Measurements from ENCODE around the gene INSC. TPM values are rescaled to one million over a fixed set of nuclear protein-coding genes. Genes with fewer than 3 reads are reported as not detected.

The INSC gene
- polyA plus RNA-seq, 1 donor from 2014 or later: 0.12 TPM

- no peaks in the 10 kb centered on the region for H3F3A ChIP-seq (ENCODE audit: insufficient read depth, low read length, poor library complexity, severe bottlenecking)
- H3K4me3 ChIP-seq (ENCODE audit: low read length): no peak overlapping the region
- no peaks in the 10 kb centered on the region for H3K9me3 ChIP-seq (ENCODE audit: low read length)
- TF ChIP-seq EZH2 (IDR thresholded peaks at IDR 0.05; ENCODE audit: borderline replicate concordance, insufficient read depth, low read length, poor library complexity, severe bottlenecking): no peak
- TF ChIP-seq SMC3 (conservative IDR thresholded peaks at IDR 0.05; ENCODE audit: poor library complexity): no peak
- TF ChIP-seq POLR2AphosphoS5 (IDR thresholded peaks at IDR 0.05): no peak
- TF ChIP-seq MXI1 (conservative IDR thresholded peaks at IDR 0.05; ENCODE audit: poor library complexity, severe bottlenecking): no peak
- no peak for TF ChIP-seq RAD21 (conservative IDR thresholded peaks at IDR 0.05)
- TF ChIP-seq CTCF (IDR thresholded peaks at IDR 0.05; ENCODE audit: poor library complexity, severe bottlenecking): no peak
- TF ChIP-seq TAF1 (IDR thresholded peaks at IDR 0.05; ENCODE audit: low read depth): no peak
- no peak for TF ChIP-seq REST (IDR thresholded peaks at IDR 0.05; ENCODE audit: borderline replicate concordance)
- TF ChIP-seq EP300 (conservative IDR thresholded peaks at IDR 0.05; ENCODE audit: poor library complexity, severe bottlenecking): no peak
- no peak overlapping the region for H3K4me2 ChIP-seq (ENCODE audit: low read length)
- no peaks in the 10 kb centered on the region for H3K79me2 ChIP-seq (replicated peaks; ENCODE audit: insufficient read depth, low read length)
- H4K20me1 ChIP-seq (ENCODE audit: insufficient read depth): no peaks in the 10 kb centered on the region
- H3K27ac ChIP-seq (ENCODE audit: low read length): no peak overlapping the region
- H3K9ac ChIP-seq (ENCODE audit: low read length): no peak overlapping the region
- H3K27me3 ChIP-seq (ENCODE audit: insufficient read depth, low read depth, low read length): peaks cover 9% of the 10 kb centered on the region
- H3K9me2 ChIP-seq (ENCODE audit: insufficient read depth, low read length): no peaks in the 10 kb centered on the region
- H3K36me3 ChIP-seq (ENCODE audit: insufficient read depth, low read length): no peaks in the 10 kb centered on the region
- H2AFZ ChIP-seq (ENCODE audit: low read depth, low read length): no peak overlapping the region
Measured at GRCh38 chr11:15115686-15116085, 963 bp downstream of the INSC start.

GRCh38 chr11:15117751-15118150 is 3.0 kb downstream of the INSC start:
- peaks cover 9% of the 10 kb centered on the region for H3K27me3 ChIP-seq (ENCODE audit: insufficient read depth, low read depth, low read length)
- no peaks in the 10 kb centered on the region for H3F3A ChIP-seq (ENCODE audit: insufficient read depth, low read length, poor library complexity, severe bottlenecking)
- H3K79me2 ChIP-seq (replicated peaks; ENCODE audit: insufficient read depth, low read length): no peaks in the 10 kb centered on the region
- H3K4me3 ChIP-seq (ENCODE audit: low read length): no peak overlapping the region
- H3K9me2 ChIP-seq (ENCODE audit: insufficient read depth, low read length): no peaks in the 10 kb centered on the region
- H3K36me3 ChIP-seq (ENCODE audit: insufficient read depth, low read length): no peaks in the 10 kb centered on the region
- no peak overlapping the region for H3K9ac ChIP-seq (ENCODE audit: low read length)
- TF ChIP-seq RAD21 (conservative IDR thresholded peaks at IDR 0.05) (no peak), MXI1 (conservative IDR thresholded peaks at IDR 0.05; ENCODE audit: poor library complexity, severe bottlenecking) (no peak), EZH2 (IDR thresholded peaks at IDR 0.05; ENCODE audit: borderline replicate concordance, insufficient read depth, low read length, poor library complexity, severe bottlenecking) (no peak), SMC3 (conservative IDR thresholded peaks at IDR 0.05; ENCODE audit: poor library complexity) (no peak), EP300 (conservative IDR thresholded peaks at IDR 0.05; ENCODE audit: poor library complexity, severe bottlenecking) (no peak), REST (IDR thresholded peaks at IDR 0.05; ENCODE audit: borderline replicate concordance) (no peak), POLR2AphosphoS5 (IDR thresholded peaks at IDR 0.05) (no peak), CTCF (IDR thresholded peaks at IDR 0.05; ENCODE audit: poor library complexity, severe bottlenecking) (no peak), TAF1 (IDR thresholded peaks at IDR 0.05; ENCODE audit: low read depth) (no peak)
- no peaks in the 10 kb centered on the region for H4K20me1 ChIP-seq (ENCODE audit: insufficient read depth)
- H2AFZ ChIP-seq (ENCODE audit: low read depth, low read length): no peak overlapping the region
- H3K4me2 ChIP-seq (ENCODE audit: low read length): no peak overlapping the region
- no peak overlapping the region for H3K27ac ChIP-seq (ENCODE audit: low read length)
- no peaks in the 10 kb centered on the region for H3K9me3 ChIP-seq (ENCODE audit: low read length)
